Muscle layer of colon (tissue), 2 donors: ENCODE data around the gene CTSS.

Source experiments
- H3K27ac ChIP-seq: one replicate; pipeline ENCODE4 v1.7.0; 2013; ENCODE audit warnings: low read depth, mild to moderate bottlenecking, low read length, moderate library complexity
- H3K27me3 ChIP-seq, 2 donors: one replicate each; pipeline ENCODE4 v1.7.0; 2013; ENCODE audit warnings: low read length in 2 of 2, mild to moderate bottlenecking in 2 of 2; ENCODE audit not compliant: insufficient read depth in 2 of 2, control insufficient read depth in 1 of 2
- H3K36me3 ChIP-seq: one replicate; pipeline ENCODE4 v1.7.0; 2013; ENCODE audit warnings: mild to moderate bottlenecking, low read length; ENCODE audit not compliant: insufficient read depth
- H3K4me1 ChIP-seq: one replicate; pipeline ENCODE4 v1.7.0; 2013; ENCODE audit warnings: mild to moderate bottlenecking, low read length; ENCODE audit not compliant: insufficient read depth
- H3K4me3 ChIP-seq, 2 donors: one replicate each; pipeline ENCODE4 v1.7.0; 2013; ENCODE audit warnings: low read length in 2 of 2, low read depth in 1 of 2, mild to moderate bottlenecking in 1 of 2, moderate library complexity in 1 of 2
- H3K9ac ChIP-seq: one replicate; pipeline ENCODE4 v1.7.0; 2013; ENCODE audit warnings: low read length
- H3K9me3 ChIP-seq: one replicate; pipeline ENCODE4 v1.7.0; 2013; ENCODE audit warnings: mild to moderate bottlenecking, low read length
- donor health status: abdominal sarcoma.
- donor health status: Adenocarcinoma of cecum.

The CTSS gene

DNA sequence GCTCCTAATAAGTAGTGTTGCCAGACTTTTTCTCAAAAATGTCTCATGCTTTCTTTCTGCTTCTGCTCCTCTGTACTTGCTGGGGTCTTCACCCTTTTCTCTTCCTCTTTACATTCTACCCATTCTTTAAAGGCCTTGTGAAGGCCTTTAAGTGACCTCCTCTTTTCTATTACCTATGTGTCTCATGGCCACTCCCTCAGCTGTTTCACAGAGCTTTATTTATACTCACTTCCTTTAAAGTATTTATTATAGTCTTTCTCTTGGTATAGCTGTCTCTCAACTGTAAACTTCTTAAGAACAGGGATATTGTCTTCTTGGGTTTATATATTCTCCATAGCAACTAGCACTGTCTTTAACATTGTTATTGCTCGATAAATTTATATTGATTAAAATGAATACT, 69.4 kb downstream of the CTSS start:
- no peaks in the 10 kb centered on the region for H3K9me3 ChIP-seq
- no peak overlapping the region for H3K9ac ChIP-seq
- peak overlapping the region in 1 of 2 donors; percentile 69 for H3K4me3 ChIP-seq
- H3K27me3 ChIP-seq, result no peaks in the 10 kb centered on the region
- H3K36me3 ChIP-seq, result peaks cover 8% of the 10 kb centered on the region
- H3K27ac ChIP-seq, result no peak overlapping the region
- peaks cover 10% of the 10 kb centered on the region for H3K4me1 ChIP-seq

DNA sequence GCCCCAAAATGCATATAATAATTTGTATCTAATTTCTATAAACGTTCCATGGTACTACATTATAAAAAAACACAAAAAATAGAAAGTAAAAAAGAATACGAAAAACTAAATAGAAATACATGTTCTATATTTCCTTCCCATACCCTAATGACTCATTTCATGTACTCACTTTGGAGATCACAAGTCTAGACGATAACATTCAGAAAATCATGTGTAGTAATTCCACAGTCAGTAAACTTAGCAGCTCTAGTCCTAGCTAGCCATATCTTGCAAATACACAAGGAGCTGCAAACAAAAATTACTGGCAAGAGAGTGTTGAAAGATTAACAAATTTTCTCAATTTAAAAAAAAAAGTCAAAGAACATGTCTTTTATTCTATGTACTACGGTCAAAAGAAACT, 70.0 kb downstream of the CTSS start:
- peaks cover 8% of the 10 kb centered on the region for H3K36me3 ChIP-seq
- H3K9ac ChIP-seq, result no peak overlapping the region
- no peaks in the 10 kb centered on the region for H3K9me3 ChIP-seq
- H3K27ac ChIP-seq, result no peak overlapping the region
- H3K27me3 ChIP-seq, result no peaks in the 10 kb centered on the region
- no peak overlapping the region for H3K4me3 ChIP-seq
- peaks cover 10% of the 10 kb centered on the region for H3K4me1 ChIP-seq

DNA sequence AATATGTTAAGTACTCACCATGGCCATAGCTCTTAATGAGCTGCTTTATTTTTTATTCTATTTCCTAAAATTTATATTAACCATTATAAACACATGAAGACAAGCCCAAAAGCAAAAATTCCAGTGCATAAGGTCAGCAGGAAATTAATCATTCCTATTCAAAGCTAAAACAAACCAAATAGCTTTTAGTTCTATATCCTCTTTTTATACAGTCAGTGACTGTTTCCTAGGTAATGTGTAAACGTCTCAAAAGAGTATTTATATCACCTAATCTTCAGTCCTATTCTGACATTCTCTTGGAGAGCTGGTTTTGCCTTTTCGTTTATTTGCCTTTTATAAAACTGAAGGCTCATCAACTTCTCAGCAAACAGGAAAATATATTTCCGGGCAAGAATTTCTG, 72.9 kb downstream of the CTSS start:
- peaks cover 8% of the 10 kb centered on the region for H3K4me1 ChIP-seq

DNA sequence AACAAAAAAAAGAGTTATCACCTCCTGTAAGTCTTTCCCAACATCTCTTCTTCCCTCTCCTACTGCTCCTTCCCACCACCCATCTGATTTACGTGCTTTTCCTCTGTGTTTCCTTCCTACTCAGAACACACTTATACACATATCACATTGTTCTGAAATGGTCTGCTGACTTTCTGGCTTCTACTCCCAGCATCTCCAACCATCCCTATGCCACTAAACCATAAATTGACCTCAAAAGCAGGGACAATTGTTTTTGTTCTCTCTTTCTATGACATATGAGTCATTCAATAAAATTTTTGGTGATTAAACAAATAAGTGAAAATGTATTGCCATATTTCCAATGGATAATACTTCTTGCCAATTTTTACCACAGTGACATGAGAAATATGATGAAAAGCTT, 76.8 kb downstream of the CTSS start:
- Histone ChIP-seq H3K27ac (no peak overlapping the region), H3K4me3 (no peak overlapping the region), H3K36me3 (peaks cover 8% of the 10 kb centered on the region), H3K9me3 (no peaks in the 10 kb centered on the region), H3K9ac (no peak overlapping the region), H3K4me1 (no peaks in the 10 kb centered on the region), H3K27me3 (no peaks in the 10 kb centered on the region)

More for the DNA sequence above, 72.9 kb downstream of the CTSS start:
- H3K27ac ChIP-seq, result no peak overlapping the region
- H3K36me3 ChIP-seq, result peaks cover 8% of the 10 kb centered on the region
- H3K9ac ChIP-seq, result no peak overlapping the region
- no peaks in the 10 kb centered on the region for H3K9me3 ChIP-seq
- no peaks in the 10 kb centered on the region for H3K27me3 ChIP-seq
- no peak overlapping the region for H3K4me3 ChIP-seq

DNA sequence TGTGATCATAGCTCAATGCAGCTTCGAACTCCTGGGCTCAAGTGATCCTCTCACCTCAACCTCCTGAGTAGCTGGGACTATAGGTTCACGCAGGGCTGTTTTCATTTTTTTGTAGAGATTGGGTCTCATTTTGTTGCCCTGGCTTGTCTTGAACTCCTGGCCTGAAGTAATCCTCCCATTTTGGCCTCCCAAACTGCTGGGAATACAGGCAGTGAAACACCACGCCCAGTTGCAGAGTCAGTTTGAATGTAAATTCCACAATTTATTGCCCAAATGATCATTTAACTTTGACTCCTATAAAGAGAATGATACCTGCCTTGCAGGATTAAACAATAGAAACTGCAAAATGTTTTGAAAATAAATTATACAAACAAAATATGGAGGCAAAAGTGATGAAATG, 79.3 kb downstream of the CTSS start:
- H3K36me3 ChIP-seq, result no peaks in the 10 kb centered on the region
- H3K4me3 ChIP-seq, result no peak overlapping the region
- H3K27ac ChIP-seq, result no peak overlapping the region
- H3K27me3 ChIP-seq, result no peaks in the 10 kb centered on the region
- no peaks in the 10 kb centered on the region for H3K4me1 ChIP-seq
- H3K9me3 ChIP-seq, result no peaks in the 10 kb centered on the region
- H3K9ac ChIP-seq, result no peak overlapping the region

DNA sequence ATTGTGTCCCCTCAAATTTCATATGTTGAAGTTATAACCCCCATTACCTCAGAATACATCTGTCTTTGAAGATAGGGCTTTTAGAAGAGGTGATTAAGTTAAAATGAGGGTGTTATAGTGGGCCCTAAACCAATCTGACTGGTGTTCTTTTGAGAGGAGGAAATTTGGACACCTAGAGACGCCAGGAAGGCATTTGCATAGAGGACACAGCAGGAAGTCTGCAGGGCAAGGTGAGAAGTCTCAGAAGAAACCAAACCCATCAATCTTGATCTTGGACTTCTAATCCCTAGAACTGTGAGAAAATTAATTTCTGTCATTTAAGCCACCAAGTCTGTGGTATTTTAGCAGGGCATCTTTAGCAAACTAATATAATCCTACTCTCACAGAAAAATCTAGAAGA, 81.7 kb downstream of the CTSS start:
- H3K36me3 ChIP-seq, result no peaks in the 10 kb centered on the region
- no peak overlapping the region for H3K27ac ChIP-seq

More for the DNA sequence above, 81.7 kb downstream of the CTSS start:
- H3K9me3 ChIP-seq, result no peaks in the 10 kb centered on the region
- H3K4me3 ChIP-seq, result no peak overlapping the region
- H3K4me1 ChIP-seq, result no peaks in the 10 kb centered on the region
- H3K27me3 ChIP-seq, result no peaks in the 10 kb centered on the region
- no peak overlapping the region for H3K9ac ChIP-seq
